Loucy (cell line): ENCODE results near the gene ZNF784.

Experiments
- H2AFZ ChIP-seq: fragments of 200-600 bp; sonication (generic); 2 replicates; pipeline ENCODE4 v1.6.0; 2016; ENCODE audit warnings: antibody characterized with exemption, mild to moderate bottlenecking, low read length, moderate library complexity
- H3F3A ChIP-seq: fragments of 200-600 bp; 2 replicates; pipeline ENCODE4 v1.6.0; 2016; ENCODE audit warnings: antibody characterized with exemption, low read depth, mild to moderate bottlenecking
- H3K27me3 ChIP-seq: fragments of 200-600 bp; sonication (generic); 2 replicates; pipeline ENCODE4 v1.6.1; 2014; ENCODE audit warnings: low read length, mild to moderate bottlenecking; ENCODE audit not compliant: insufficient read depth, poor library complexity, severe bottlenecking
- H3K36me3 ChIP-seq: fragments of 200-600 bp; sonication (generic); 2 replicates; pipeline ENCODE4 v1.6.1; 2016; ENCODE audit warnings: low read length; ENCODE audit not compliant: insufficient read depth
- H3K4me1 ChIP-seq: fragments of 200-600 bp; sonication (generic); 2 replicates; pipeline ENCODE4 v1.5.1; 2014; ENCODE audit warnings: low read length, mild to moderate bottlenecking; ENCODE audit not compliant: insufficient read depth, poor library complexity, severe bottlenecking
- H3K4me2 ChIP-seq: fragments of 200-600 bp; sonication (generic); 2 replicates; pipeline ENCODE4 v1.6.0; 2014; ENCODE audit warnings: antibody characterized with exemption, low read length, low read depth, mild to moderate bottlenecking; ENCODE audit not compliant: poor library complexity, severe bottlenecking
- H3K4me3 ChIP-seq: fragments of 200-600 bp; sonication (generic); 2 replicates; pipeline ENCODE4 v1.5.1; 2014; ENCODE audit warnings: low read length, mild to moderate bottlenecking, mixed read lengths; ENCODE audit not compliant: poor library complexity, severe bottlenecking
- H3K79me2 ChIP-seq: fragments of 200-600 bp; sonication (generic); 2 replicates; pipeline ENCODE4 v1.6.1; 2014; ENCODE audit warnings: low read length; ENCODE audit not compliant: insufficient read depth
- H3K9ac ChIP-seq: fragments of 200-600 bp; sonication (generic); 2 replicates; pipeline ENCODE4 v1.6.0; 2014; ENCODE audit warnings: mild to moderate bottlenecking, low read depth, low read length, moderate library complexity; ENCODE audit not compliant: poor library complexity, severe bottlenecking
- H3K9me2 ChIP-seq: fragments of 200-600 bp; sonication (generic); replicated peaks from 2 replicates; pipeline ENCODE4 v1.6.1; 2016; ENCODE audit warnings: low read depth, low read length, mixed read lengths
- H3K9me3 ChIP-seq: fragments of 200-600 bp; sonication (generic); 2 replicates; pipeline ENCODE4 v1.6.1; 2014; ENCODE audit warnings: mild to moderate bottlenecking, antibody characterized with exemption, low read length, low read depth; ENCODE audit not compliant: insufficient read depth
- H4K20me1 ChIP-seq: fragments of 200-600 bp; sonication (generic); 2 replicates; pipeline ENCODE4 v1.6.0; 2014; ENCODE audit warnings: antibody characterized with exemption, low read length, mild to moderate bottlenecking; ENCODE audit not compliant: insufficient read depth, poor library complexity, severe bottlenecking
- CTCF ChIP-seq: fragments of 200-600 bp; sonication (generic); conservative IDR thresholded peaks from 2 replicates; pipeline ENCODE4 v1.5.1; 2014; ENCODE audit warnings: mild to moderate bottlenecking, antibody characterized with exemption, low read length
- EZH2phosphoT487 ChIP-seq: fragments of 200-600 bp; IDR thresholded peaks from 2 replicates; pipeline ENCODE4 v1.6.1; 2018; ENCODE audit warnings: antibody characterized with exemption, mild to moderate bottlenecking, moderate library complexity, borderline replicate concordance

ZNF784 gene

DNA sequence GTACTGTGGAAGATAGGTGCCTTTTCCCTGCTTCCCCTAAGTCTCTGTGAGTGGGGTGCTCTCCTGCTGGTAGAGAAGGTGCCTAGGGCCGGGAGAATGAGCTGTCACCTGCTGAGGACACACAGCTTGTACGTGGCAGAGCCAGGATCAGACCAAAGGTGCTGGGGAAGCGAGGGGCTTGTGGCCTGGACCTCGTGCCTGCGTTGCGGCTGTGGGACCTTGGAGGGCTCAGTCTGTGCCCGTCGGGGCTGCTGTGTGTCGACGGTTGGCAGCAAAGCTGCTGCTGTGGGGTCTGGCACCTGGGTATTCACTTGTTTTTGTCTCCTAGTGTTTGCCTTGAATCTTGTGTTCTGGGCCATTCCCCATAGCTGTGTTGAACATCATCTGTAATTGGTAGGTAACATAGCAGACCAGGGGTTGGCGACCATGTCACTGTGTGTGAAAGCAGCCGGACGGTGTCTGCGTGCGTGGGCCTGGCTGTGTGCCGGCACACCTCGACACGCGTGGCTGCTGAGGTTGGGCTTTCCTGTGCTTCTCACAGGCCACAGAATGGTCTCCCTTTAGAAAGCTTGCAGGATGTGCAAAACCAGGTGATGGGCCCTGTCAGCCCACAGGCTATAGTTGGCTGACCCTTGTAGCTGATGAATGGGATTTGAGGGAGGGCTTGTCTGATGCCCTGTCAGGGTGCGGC lies 39.6 kb upstream of the ZNF784 start:
- Histone ChIP-seq H3K9ac (no peak overlapping the region), H3K79me2 (peaks cover 96% of the 10 kb centered on the region), H3K9me2 (no peaks in the 10 kb centered on the region), H3K4me1 (peaks cover 6% of the 10 kb centered on the region), H4K20me1 (peaks cover 92% of the 10 kb centered on the region), H3F3A (no peaks in the 10 kb centered on the region), H3K27me3 (no peaks in the 10 kb centered on the region), H3K4me3 (no peak overlapping the region), H3K36me3 (peaks cover 95% of the 10 kb centered on the region), H2AFZ (no peak overlapping the region), H3K9me3 (no peaks in the 10 kb centered on the region), H3K4me2 (no peak overlapping the region)
- TF ChIP-seq CTCF (no peak), EZH2phosphoT487 (no peak)

DNA sequence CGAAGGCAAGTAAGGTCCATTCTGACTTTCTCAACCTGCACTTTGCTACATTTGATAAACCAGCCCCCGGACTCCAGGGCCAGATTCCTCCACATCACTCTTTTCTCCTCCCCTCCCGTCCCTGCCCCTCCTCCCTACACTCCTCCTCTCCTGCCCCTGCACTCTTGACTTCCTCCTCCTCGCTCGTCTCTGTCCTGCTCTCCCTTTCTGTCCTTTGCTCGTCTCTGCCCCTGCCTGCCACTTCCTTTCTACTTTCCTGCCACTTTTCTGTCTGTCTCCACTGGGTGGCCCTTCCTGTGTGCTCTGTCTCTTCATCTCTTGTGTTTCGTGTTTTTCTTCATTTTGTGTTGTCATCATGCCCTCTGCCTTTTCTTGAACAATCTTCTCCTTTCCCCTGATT lies 37.5 kb upstream of the ZNF784 start:
- no peaks in the 10 kb centered on the region for H3K27me3 ChIP-seq
- no peak overlapping the region for H2AFZ ChIP-seq
- H3K4me3 ChIP-seq = no peak overlapping the region
- H3K36me3 ChIP-seq = peaks cover 73% of the 10 kb centered on the region
- peaks cover 96% of the 10 kb centered on the region for H3K79me2 ChIP-seq
- no peaks in the 10 kb centered on the region for H3K9me2 ChIP-seq
- H3K4me1 ChIP-seq = peaks cover 27% of the 10 kb centered on the region
- no peaks in the 10 kb centered on the region for H3K9me3 ChIP-seq
- no peaks in the 10 kb centered on the region for H3F3A ChIP-seq
- no peak overlapping the region for H3K4me2 ChIP-seq
- no peak overlapping the region for H3K9ac ChIP-seq
- peaks cover 94% of the 10 kb centered on the region for H4K20me1 ChIP-seq
- TF ChIP-seq CTCF (no peak), EZH2phosphoT487 (no peak)

DNA sequence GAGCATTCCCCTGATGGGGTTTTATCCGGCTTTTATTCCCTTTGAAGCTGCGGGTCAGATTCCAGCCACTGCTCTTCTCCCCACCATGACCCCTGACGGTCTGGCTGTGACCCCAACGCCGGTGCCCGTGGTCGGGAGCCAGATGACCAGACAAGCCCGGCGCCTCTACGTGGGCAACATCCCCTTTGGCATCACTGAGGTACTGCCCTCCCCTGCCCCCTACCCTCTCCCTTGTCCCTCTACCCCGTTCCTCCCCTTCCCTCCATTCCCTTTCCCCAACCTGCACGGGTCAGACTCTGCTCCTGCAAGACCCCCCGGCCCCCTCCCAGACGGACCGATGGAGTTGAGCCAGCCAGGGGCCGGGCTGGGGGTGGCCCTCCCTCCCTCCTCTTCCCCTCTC lies 36.6 kb upstream of the ZNF784 start:
- Histone ChIP-seq H3K4me3 (no peak overlapping the region), H2AFZ (no peak overlapping the region), H3F3A (no peaks in the 10 kb centered on the region), H3K9me2 (no peaks in the 10 kb centered on the region), H3K4me2 (no peak overlapping the region), H3K9ac (no peak overlapping the region), H3K27me3 (no peaks in the 10 kb centered on the region), H3K9me3 (no peaks in the 10 kb centered on the region), H3K36me3 (peaks cover 65% of the 10 kb centered on the region), H4K20me1 (peaks cover 94% of the 10 kb centered on the region), H3K4me1 (peaks cover 33% of the 10 kb centered on the region), H3K79me2 (peaks cover 96% of the 10 kb centered on the region)
- TF ChIP-seq EZH2phosphoT487 (no peak), CTCF (no peak)
